ENCODE data around the gene KRTAP2-3. TPM values are rescaled to one million over a fixed set of nuclear protein-coding genes. Genes with fewer than 3 reads are reported as not detected.
"Not testable (repeated sequence)": the region's sequence is repeated elsewhere in the genome, so short reads cannot be mapped to it uniquely, and the experiment has no call there.

Gene KRTAP2-3
- total RNA-seq, 1 donor from 2014 or later = not detected

GRCh38 chr17:41061964-41062363 lies 2.0 kb upstream of the KRTAP2-3 start:
- peaks cover 7% of the 10 kb centered on the region for H3K9me3 Mint-ChIP-seq
- CTCF ChIA-PET = no interaction called here
- H3K4me1 Mint-ChIP-seq = no peaks in the 10 kb centered on the region
- H3K4me3 Mint-ChIP-seq = no peak overlapping the region
- POLR2A ChIA-PET = no interaction called here
- intact Hi-C loops (cut with micrococcal nuclease) = no loop called here
- DNase-seq (no peak), ATAC-seq (ENCODE audit: low read depth) (no peak)
- no peaks in the 10 kb centered on the region for H3K36me3 Mint-ChIP-seq (ENCODE audit: low read depth)
- no peak overlapping the region for H3K27ac Mint-ChIP-seq
- no peak for TF ChIP-seq CTCF (IDR thresholded peaks at IDR 0.05)
- peaks cover 37% of the 10 kb centered on the region for H3K27me3 Mint-ChIP-seq

- H3K9me3 Mint-ChIP-seq; H3K27ac Mint-ChIP-seq; intact Hi-C loops (cut with micrococcal nuclease); ATAC-seq (ENCODE audit: low read depth); DNase-seq; H3K4me3 Mint-ChIP-seq; POLR2A ChIA-PET; H3K36me3 Mint-ChIP-seq (ENCODE audit: low read depth); H3K4me1 Mint-ChIP-seq: not testable (repeated sequence)
- CTCF ChIA-PET = interaction anchor here (0.6 kb wide), 1 partner anchor 1982 kb away, joined by 3 read pairs; no protein-coding TSS in a partner anchor
- H3K27me3 Mint-ChIP-seq = peaks cover 40% of the 10 kb centered on the region
Measured at GRCh38 chr17:41059276-41060051, 450 bp downstream of the KRTAP2-3 start.

GRCh38 chr17:41058741-41059140 lies 1.2 kb downstream of the KRTAP2-3 start:
- CTCF ChIA-PET = interaction anchor here (0.6 kb wide), 1 partner anchor 1981 kb away, joined by 3 read pairs; no protein-coding TSS in a partner anchor
- Mint-ChIP-seq H3K27me3 (peaks cover 43% of the 10 kb centered on the region), H3K9me3 (peaks cover 7% of the 10 kb centered on the region), H3K36me3 (ENCODE audit: low read depth) (no peaks in the 10 kb centered on the region), H3K4me3 (no peak overlapping the region), H3K4me1 (no peaks in the 10 kb centered on the region), H3K27ac (no peak overlapping the region)
- intact Hi-C loops (cut with micrococcal nuclease) = no loop called here
- POLR2A ChIA-PET = no interaction called here
- ATAC-seq (ENCODE audit: low read depth) (no peak), DNase-seq (no peak)
- TF ChIP-seq CTCF (IDR thresholded peaks at IDR 0.05) = no peak

- Mint-ChIP-seq H3K4me3 (no peak overlapping the region), H3K27ac (no peak overlapping the region), H3K9me3 (peaks cover 11% of the 10 kb centered on the region), H3K4me1 (no peaks in the 10 kb centered on the region), H3K36me3 (ENCODE audit: low read depth) (no peaks in the 10 kb centered on the region), H3K27me3 (peaks cover 47% of the 10 kb centered on the region)
- ChIA-PET CTCF (no interaction called here), POLR2A (no interaction called here)
- intact Hi-C loops (cut with micrococcal nuclease) = no loop called here
- no peak for DNase-seq
- ATAC-seq (ENCODE audit: low read depth) = no peak
- TF ChIP-seq CTCF (IDR thresholded peaks at IDR 0.05) = no peak
Measured at GRCh38 chr17:41057547-41057946, 2.4 kb downstream of the KRTAP2-3 start.

- ATAC-seq (ENCODE audit: low read depth); H3K4me1 Mint-ChIP-seq; H3K36me3 Mint-ChIP-seq (ENCODE audit: low read depth); H3K27ac Mint-ChIP-seq; POLR2A ChIA-PET; CTCF ChIA-PET; intact Hi-C loops (cut with micrococcal nuclease); DNase-seq; H3K4me3 Mint-ChIP-seq: not testable (repeated sequence)
- Mint-ChIP-seq H3K27me3 (peaks cover 41% of the 10 kb centered on the region), H3K9me3 (peaks cover 11% of the 10 kb centered on the region)
Measured at GRCh38 chr17:41055130-41055529, 4.8 kb downstream of the KRTAP2-3 start, which contains the start of gene KRTAP2-2. Gene KRTAP2-2, minus strand, starts transcription at chr17:41055230. Its CDS starts 19 bp downstream, at chr17:41055211.

GRCh38 chr17:41054556-41054955 lies 5.4 kb downstream of the KRTAP2-3 start:
- H3K36me3 Mint-ChIP-seq (ENCODE audit: low read depth); POLR2A ChIA-PET; H3K27ac Mint-ChIP-seq: not testable (repeated sequence)

More at GRCh38 chr17:41054556-41054955, 5.4 kb downstream of the KRTAP2-3 start:
- intact Hi-C loops (cut with micrococcal nuclease); H3K4me1 Mint-ChIP-seq; ATAC-seq (ENCODE audit: low read depth); CTCF ChIA-PET; H3K4me3 Mint-ChIP-seq; DNase-seq: not testable (repeated sequence)
- H3K9me3 Mint-ChIP-seq = peaks cover 11% of the 10 kb centered on the region
- H3K27me3 Mint-ChIP-seq = peaks cover 38% of the 10 kb centered on the region
